ENCODE results near the gene ACACA. TPM values are rescaled to one million over a fixed set of nuclear protein-coding genes. Genes with fewer than 3 reads are reported as not detected.
"Not testable (repeated sequence)": the region's sequence is repeated elsewhere in the genome, so short reads cannot be mapped to it uniquely, and the experiment has no call there.

ACACA gene
- total RNA-seq, 1 donor from 2014 or later = 41.2 TPM

DNA sequence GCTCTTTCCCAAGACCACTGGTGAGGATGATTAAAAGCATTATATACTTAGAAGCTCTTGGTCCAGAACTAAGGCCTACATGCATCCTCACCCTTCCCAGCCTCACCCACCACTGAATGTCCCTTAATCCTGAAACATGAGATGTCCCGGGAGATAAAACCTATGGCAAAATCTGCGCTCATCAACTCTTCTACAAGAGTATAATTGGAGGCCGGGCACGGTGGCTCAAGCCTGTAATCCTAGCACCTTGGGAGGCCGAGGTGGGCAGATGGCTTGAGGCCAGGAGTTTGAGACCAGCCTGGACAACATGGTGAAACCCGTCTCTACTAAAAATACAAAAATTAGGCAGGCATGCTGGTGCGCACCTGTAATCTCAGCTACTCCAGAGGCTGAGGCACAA is 13.3 kb downstream of the ACACA start:
- DNase-seq (ENCODE audit: low read depth in 2 of 2) = no peak

DNA sequence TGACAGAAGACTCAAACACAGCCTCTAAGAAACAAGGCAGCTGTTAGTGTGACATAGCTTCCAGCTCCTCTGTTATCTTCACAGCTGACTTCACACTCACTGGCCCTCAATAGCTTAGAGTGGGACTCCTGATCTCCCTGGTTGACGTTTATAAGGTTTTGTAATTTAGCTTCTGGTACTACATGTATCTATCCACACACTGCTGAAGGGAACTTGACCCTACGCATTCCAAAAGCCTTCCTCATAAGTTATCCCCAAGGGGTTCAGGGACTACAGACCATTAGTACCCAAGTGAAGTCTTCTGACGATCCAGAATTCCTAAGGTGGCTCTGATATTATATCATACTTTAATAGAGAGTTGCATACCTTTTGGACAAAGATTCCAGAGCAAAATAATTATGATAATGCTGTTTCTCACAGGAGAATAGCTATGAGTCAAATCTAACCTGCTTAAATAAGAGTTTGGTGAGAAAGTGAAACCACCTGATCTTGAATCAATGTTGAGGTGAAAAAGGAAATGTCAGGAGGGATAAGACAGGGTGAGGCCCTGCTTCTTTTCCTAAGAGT is 14.5 kb downstream of the ACACA start:
- DNase-seq (ENCODE audit: low read depth in 2 of 2) = no peak

DNA sequence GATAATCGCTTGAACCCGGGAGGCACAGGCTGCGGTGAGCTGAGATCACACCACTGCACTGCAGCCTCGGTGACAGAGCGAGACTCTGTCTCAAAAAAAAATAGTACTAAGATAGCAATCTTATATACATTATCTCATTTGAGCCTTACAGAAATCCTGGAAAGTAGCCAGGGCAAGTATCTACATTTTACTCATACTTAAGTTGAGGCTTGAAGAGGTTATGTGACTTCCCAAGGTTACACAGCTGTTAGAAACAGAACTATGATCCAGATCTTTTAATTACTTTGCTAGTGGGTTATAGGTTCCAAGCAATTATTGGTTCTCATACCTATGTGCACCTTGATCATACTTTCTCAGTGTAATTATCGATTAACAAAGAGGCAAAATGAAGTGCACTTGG is 15.5 kb downstream of the ACACA start:
- no peak for DNase-seq (ENCODE audit: low read depth in 2 of 2)

DNA sequence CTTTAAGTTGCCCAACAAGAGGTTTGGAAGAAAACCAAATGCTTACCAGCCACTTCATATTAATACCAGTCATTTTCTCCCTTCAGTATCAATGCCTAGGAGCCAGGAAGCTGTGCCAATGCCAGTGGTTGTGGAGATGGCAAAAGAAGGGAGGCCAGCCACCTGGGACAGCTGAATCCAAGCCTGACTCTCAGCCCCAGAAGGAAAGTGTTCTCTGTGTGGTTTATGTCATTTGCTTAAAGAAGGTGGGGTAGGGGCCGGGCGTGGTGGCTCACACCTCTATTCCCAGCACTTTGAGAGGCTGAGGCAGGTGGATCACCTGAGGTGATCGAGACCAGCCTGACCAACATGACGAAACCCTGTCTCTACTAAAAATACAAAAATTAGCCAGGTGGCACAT is 17.5 kb downstream of the ACACA start:
- DNase-seq (ENCODE audit: low read depth in 2 of 2) = no peak

DNA sequence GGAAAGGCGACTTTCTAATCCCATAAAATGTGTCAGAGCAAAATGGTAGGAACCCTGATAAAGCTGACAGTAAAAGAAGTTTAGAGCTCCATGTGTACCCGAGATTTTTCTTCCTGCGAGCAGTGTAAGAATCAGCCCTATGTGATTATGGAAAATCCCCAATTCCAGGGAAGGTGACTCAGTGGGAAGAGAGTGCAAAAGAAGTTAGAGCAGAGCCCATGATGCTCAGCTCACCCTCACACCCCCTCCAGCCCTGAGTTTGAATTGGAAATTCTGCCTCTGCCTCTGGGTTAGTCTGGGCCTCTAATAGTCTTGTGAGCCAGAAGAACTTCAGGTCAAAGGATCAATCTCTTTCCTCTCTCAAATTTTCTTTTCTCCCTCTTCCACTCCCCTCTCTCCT is 18.4 kb downstream of the ACACA start:
- peak in 1 of 2 donors; percentile 13 for DNase-seq (ENCODE audit: low read depth in 2 of 2)

DNA sequence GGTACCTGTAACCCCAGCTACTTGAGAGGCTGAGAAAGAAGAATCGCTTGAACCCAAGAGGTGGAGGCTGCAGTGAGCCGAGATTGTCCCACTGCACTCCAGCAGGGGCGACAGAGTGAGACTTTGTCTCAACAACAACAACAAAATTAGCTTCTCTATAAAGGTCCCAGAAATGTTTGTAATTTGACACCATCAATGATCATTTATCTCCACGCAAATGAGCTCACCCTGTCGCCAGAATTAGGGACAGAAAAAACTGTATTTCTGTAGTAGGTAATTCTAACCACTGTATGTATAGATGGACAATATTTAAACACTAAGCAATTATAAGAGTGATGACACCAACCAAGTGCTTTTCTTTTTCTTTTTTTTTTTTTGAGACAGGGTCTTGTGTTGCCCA is 20.2 kb downstream of the ACACA start:
- DNase-seq (ENCODE audit: low read depth in 2 of 2) = no peak

DNA sequence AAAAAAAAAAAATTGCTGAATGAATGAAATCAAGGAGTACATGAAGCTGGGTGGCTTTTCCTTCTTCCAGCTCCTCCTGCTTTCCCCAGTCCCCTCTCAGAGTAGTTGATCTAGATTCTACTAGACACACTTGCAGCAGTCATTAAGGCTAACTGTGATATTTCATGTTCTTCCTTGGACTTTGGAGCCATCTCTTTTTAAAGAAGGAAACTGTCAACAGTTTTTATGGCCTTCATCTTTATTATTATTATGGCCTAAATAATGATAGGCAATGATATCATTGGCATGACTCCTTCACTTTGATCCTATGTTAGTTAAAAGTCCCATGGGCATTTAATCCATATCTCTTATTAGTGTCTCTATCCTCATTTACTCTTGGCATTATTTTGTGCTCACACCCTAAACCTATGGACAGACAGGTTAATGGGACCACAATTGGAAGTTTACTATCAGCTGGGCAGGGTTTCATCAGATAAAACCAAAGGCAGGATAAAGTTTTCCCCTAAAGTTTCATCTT is 21.1 kb downstream of the ACACA start:
- DNase-seq (ENCODE audit: low read depth in 2 of 2) = no peak

DNA sequence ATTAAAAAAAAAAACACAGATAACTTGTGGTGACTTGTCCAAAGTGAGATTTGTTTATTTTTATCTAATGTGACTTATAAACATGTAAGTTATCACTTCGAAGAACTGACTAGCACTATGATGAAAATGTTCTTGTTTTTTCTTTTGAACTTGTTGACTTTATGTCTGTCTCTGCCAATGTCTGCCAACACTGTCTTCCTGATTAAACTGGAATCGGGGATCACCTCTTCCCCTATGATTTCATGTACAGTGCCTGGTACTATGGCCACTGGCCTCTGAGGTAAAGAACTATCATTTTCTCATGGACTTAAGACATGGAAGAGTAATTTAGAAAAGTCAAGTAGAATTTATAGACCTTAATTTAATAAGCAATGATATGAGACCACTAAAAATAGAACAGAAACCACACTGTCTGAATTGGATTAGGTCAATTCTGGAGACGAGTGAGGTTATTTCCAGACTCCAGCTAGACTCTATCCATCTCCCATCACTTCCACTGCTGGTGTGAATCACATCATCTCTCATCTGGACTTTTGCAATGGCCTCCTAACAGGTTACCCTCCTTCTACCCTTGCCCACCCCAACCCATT is 22.0 kb downstream of the ACACA start:
- peak in 1 of 2 donors; percentile 30 for DNase-seq (ENCODE audit: low read depth in 2 of 2)

DNA sequence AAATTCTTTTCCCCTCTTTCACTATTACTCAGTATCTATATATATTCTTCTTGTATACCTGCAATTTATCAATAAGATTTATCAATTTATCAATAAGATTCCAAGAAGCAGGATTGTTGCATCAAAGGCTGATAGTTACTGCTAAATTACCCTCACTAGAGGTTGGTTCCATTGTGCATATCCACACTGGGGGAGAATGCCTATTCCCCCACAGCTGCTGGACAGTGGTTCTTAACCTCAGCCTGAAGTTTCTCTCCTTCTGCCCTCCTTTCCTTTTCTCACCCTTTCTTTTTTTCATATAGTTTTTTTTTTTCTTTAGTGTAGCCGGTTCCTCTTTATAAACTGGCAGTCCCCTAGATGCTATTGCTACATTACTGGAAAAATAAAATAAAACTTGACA is 24.6 kb downstream of the ACACA start:
- no peak for DNase-seq (ENCODE audit: low read depth in 2 of 2)

DNA sequence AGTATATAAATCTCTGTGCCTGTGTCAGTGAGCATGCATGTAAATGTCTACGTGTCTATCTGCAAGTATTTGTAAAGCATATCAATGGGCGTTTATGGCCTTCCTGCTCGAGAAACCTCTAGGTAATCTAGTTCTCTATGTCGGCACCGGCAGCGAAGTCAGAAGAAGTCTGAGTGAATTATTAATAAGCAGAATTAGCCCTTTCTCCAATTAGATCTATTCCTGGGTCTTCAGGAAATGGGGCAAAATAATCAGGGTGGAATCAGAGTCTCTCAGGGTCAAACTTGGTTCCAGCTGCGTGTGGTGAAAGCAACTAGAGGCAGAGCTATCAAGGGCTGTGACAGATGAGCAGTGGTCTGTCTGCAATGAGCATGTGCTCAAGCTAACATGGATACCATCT is 30.9 kb downstream of the ACACA start, which contains the start of gene C17orf78:
Gene C17orf78, plus strand, starts transcription at position 280 of the 400 bp plus-strand sequence. Its CDS starts 108 bp downstream, at position 388.
- DNase-seq (ENCODE audit: low read depth in 2 of 2) = no peak

DNA sequence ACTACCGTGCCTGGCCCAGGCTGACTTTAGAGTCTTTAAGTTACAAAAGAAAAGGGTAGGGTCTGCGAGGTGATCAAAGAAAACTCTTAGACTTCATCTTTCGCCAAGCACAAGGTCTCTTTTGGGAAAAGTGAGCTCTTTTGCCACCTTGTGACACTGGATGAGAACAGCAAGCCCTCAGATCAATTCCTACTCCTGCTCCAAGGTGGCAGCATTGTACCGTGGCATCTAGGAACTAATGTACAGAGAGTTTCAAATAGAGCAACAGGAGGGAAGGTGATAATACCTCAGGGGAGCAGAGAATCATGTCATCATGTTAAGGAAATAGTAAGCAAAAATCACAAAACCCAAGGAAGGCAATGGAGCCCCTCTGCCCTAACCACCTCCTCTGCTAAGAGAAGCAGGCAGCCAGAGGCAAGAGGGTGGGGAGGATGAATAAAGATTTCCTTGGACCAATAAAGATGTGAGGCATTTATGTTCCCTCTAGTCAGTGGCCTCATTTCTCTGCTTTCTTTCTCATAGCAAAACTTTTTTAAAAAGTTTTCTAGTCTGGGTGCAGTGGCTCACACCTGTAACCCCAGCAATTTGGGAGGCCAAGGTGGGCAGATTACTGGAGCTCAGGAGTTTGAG is 33.0 kb downstream of the ACACA start:
- DNase-seq (ENCODE audit: low read depth in 2 of 2) = peak; percentile 80 to 87

DNA sequence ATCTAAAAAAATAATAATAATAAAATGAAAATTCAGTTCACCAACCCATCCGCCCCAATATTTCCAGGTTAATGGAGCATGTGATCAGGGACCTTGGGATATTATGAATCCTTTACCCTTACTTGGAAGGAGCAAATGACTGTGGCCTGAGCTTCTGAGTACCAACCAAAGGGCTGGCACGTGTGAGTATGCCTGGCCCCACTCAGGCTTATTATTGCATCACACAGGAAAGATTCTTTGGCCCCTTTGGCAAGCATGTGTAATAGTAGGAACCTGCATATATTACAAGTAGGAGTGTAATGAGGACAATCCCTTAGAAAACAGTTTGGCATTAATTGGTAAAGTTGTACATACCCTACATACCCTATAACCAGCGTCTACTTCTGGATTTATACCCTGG is 38.1 kb downstream of the ACACA start:
- DNase-seq (ENCODE audit: low read depth in 2 of 2) = peak in 1 of 2 donors; percentile 20

DNA sequence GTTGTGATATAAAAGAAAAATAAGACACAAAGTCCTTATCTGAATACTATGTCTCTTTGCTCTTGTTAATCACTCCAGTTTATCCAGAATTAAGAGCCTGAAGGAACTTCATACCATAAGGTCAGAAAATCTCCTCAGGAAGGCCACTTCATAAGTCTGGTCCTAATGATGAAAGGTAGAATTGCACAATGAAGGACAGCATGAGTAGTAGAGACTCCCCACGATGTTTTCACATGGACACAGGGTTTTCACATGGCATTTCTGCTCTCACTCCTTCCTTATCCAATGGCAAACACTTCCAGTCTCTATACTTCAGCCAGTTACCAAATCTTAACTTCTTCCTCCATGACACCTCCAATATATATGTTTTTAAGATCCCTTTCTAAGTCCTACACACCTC is 41.0 kb downstream of the ACACA start:
- DNase-seq (ENCODE audit: low read depth in 2 of 2) = no peak

DNA sequence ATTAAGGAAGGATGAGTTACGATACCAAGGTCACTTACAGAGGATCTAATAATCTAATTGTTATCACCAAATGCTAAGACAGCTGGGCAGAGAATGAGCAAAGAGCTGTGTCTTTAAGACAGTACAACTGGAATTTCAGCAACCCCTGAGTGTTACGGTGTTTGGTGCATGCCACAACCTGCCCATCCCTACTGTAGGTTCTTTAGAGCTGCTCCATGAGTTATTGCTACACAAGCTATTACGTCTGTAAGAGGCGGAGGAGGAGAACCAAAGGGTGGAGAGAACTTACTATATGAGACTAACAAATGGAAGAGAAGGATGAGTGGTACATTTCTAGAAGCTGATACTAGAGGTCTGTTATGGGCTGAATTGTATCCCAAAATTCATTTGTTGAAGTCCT is 45.1 kb downstream of the ACACA start:
- no peak for DNase-seq (ENCODE audit: low read depth in 2 of 2)

DNA sequence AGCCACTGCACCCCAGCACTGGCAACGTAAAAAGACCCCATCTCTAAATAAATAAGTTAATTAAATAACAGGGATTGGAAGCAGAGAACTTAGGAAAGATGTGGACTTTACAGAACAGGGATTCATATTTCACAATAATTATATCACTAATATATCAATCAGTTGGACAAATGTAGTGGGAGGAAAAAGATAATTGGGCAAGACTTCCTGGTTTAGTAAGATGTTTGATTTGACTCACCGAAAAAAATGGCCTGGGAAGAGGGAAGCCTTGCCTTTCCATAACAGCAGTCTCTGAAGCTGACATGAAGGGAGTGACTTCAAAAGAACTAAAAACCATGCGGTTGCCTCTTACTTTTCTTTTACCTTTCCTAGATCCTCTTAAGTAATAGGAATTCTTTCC is 46.0 kb downstream of the ACACA start:
- DNase-seq (ENCODE audit: low read depth in 2 of 2) = no peak

DNA sequence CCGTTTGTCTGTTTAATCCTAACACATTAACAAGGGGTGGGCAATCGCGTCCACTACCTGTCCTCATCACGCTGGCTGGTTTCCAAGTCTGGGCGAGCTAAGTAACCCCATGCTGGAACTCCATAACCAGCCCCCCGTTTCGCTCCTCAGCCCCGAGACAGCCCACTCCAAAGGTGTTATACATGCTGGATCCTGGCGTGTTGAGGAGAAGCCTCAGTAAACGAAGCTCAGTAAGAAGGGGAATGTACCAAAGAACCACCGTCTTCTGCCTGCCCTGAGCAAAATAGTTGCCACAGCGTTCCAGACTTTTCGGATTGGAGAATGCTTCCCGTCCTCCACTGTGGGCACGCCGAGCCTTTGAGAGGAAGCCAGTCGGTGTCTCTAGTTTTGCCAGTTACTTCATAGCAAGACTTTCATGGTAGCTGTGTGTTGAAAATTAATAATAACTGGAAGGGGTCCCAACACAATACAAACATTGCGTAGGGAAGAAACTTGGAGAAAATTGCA is 46.9 kb downstream of the ACACA start:
- DNase-seq (ENCODE audit: low read depth in 2 of 2) = peak in 1 of 2 donors; percentile 7

DNA sequence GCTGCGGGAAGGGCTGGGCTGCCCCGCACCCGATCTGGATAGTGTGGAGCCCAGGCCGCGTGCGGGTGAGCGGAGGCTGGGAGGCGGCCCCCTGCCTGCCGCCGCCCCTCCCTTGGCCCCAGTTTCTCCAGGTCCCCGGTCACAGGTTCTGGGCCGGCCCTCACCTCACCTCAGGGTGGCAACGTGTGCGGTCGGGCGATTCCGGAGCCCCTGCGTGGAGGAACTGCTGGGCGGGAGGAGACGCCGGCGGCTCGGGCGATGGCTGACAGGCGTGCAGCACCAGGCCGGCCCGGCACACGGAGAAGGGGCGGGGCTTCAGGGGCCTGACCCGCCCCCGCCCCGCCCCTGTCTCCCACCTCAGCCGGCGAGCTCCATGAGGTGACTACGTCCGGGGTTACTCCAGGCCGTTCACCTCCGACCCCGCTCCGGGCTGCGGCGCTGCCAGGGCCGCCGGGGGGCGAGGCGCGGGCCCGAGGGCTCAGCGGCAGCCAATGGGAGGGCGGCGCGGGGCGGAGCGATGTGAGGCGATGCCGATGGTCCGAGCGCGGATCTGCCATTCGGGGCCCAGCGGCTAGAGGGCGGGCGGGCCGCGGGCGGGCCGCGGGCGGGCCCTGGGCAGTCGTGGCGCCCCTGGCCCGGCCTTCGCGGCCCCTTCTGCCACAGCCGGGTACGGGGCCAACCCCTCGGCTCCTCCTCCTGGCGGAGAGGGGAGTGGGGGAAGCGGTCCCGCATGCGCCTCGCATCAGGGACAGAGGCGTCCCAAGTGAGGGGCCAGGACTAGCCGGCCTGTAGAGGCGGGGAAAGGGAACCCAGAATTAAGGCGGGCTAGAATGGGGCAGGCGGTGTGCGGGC is 47.6 kb downstream of the ACACA start:
- peak; percentile 87 to 95 for DNase-seq (ENCODE audit: low read depth in 2 of 2)

DNA sequence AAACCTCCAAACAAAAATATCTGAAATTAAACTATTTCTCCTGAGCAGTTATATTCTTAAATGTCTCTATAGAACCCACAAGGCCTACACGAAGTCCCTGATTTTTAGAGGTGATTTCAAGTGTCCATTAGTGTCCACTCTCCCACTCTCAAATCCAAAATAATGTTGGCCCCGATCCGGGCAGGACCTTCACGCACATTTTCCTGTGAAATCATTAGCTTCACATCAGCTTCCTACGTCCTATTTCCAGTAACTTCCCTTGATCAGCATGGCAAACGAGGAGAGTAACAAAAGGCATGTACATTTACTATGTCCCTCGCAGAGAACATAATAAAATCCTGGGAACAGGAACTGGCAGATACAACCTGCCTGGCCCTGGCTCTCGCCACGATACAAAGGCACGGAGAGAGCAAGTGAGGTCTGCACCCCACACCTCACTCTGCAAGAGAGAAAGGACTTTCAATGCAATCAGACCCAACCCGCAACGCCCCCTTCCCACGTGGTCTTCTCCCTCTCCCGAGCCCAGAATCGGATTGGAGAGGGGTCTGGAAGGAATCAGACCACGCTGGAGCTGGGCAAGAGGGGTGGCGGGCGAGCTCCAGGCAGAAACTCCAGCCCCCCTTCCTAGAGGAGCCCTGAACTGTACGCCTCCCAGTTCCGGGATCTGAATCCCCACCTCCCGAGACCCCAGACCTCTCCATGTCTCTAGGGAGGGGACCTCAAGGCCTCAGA is 48.4 kb downstream of the ACACA start:
- DNase-seq (ENCODE audit: low read depth in 2 of 2) = peak; percentile 14 to 74

DNA sequence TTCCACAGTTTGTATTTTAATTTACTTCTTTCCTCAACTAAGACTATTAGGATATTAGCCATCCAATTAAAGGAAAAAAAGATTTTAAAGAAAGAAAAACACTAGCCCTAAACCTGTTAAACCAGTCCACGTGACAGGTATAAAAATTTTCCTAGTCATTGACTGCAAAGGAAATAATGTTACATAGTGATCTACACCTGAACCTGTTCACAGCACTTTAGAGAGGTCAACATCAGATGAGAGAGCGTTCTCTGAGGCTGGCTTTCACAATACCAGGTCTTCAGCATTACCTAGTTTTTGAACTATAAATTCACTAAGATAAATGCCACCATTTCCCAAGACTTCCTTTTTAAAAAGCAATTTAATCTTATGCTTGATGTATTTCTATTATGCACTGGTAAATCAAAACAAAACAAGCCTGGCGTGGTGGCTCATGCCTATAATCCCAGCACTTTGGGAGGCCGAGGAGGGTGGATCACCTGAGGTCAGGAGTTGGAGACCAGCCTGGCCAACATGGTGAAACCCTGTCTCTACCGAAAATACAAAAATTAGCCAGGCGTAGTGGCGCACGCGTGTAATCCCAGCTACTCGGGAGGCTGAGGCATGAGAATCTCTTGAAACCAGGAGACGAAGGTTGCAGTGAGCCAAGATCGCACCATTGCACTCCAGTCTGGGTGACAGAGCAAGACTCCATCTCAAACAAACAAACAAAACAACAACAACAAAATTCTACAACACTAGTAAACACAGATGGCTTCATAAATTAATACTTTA is 49.7 kb downstream of the ACACA start:
- DNase-seq (ENCODE audit: low read depth in 2 of 2) = not testable (repeated sequence)

DNA sequence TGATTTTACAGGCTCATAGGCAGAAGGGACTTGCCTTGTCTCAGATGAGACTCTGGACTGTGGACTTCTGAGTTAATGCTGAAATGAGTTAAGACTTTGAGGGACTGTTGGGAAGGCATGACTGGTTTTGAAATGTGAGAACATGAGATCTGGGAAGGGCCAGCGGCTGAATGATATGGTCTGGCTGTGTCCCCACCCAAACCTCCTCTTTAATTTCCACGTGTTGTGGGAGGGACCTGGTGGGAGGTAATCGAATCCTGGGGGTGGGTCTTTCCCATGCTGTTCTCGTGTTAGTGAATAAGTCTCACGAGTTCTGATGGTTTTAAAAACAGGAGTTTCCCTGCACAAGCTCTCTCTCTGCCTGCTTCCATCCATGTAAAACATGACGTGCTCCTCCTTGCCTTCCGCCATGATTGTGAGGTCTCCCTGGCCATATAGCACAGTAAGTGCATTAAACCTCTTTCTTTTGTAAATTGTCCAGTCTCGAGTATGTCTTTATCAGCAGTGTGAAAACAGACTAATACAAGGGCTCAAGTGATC is 59.7 kb downstream of the ACACA start:
- DNase-seq (ENCODE audit: low read depth in 2 of 2) = not testable (repeated sequence)

Measured in dermis microvascular lymphatic vessel endothelial cell (primary cell).